A549 (cell line): ENCODE results near the gene RBFA. TPM values are rescaled to one million over a fixed set of nuclear protein-coding genes. Genes with fewer than 3 reads are reported as not detected.
A peak's percentile ranks its signal among the peaks of the same experiment; 100 is the strongest.
"Not testable (repeated sequence)": the region's sequence is repeated elsewhere in the genome, so short reads cannot be mapped to it uniquely, and the experiment has no call there.

ENCODE experiments used
- ATAC-seq, 2 experiments: fragments of 200-7000 bp in 1 of 2; fragments of >200 bp in 1 of 2; cut with Nextera tagmentation in 1 of 2; cut with Tn5 transposase in 1 of 2; 3 replicates each; pipeline versions ENCODE4 v1.8.0 to v1.9.1; 2018 to 2020; ENCODE audit warnings: mild to moderate bottlenecking in 1 of 2, moderate library complexity in 1 of 2
- CTCF ChIA-PET: fragments of 300-600 bp; sonication (Branson Sonifier 250); formaldehyde crosslinking; extraction: SDS; loops from one replicate; lab custom pipeline; 2021; ENCODE audit warnings: antibody characterized with exemption, inconsistent platforms; lab: Yijun Ruan, JAX
- POLR2A ChIA-PET: fragments of 350-600 bp; formaldehyde crosslinking; extraction: SDS; loops from one replicate; lab custom pipeline; 2021; ENCODE audit warnings: antibody characterized with exemption, inconsistent platforms; lab: Yijun Ruan, JAX
- DNase-seq, 2 experiments: peaks; one replicate each; pipeline versions ENCODE4 v3.0.0 to v3.0.0-alpha.2; 2011 to 2016; ENCODE audit warnings: low read depth in 1 of 2, low spot score in 1 of 2
- FAIRE-seq: peaks from 2 replicates; lab custom pipeline; 2011; peaks lifted over from hg19 to GRCh38; lab: Jason Lieb, UNC
- H3K27ac ChIP-seq, 2 experiments: fragments of >200 bp; sonication (Bioruptor Twin); formaldehyde crosslinking; 3 replicates each; pipeline ENCODE4 v1.5.1; 2016 to 2017
- H3K4me1 ChIP-seq: fragments of >200 bp; sonication (Bioruptor Twin); formaldehyde crosslinking; 3 replicates; pipeline ENCODE4 v1.6.1; 2016
- H3K4me2 ChIP-seq: fragments of >200 bp; sonication (Bioruptor Twin); formaldehyde crosslinking; 3 replicates; pipeline ENCODE4 v1.6.1; 2016
- H3K4me3 ChIP-seq: fragments of >200 bp; sonication (Bioruptor Twin); formaldehyde crosslinking; 3 replicates; pipeline ENCODE4 v1.5.1; 2016
- H3K9me3 ChIP-seq: fragments of >200 bp; sonication (Bioruptor Twin); formaldehyde crosslinking; 3 replicates; pipeline ENCODE4 v1.6.1; 2016
- ATOH8 ChIP-seq: fragments of 250-450 bp; sonication (Bioruptor Pico); IDR thresholded peaks from 2 replicates; pipeline ENCODE4 v1.5.0; 2020; ENCODE audit warnings: low read depth, mild to moderate bottlenecking, moderate library complexity
- BCL3 ChIP-seq: fragments of >200 bp; sonication (Bioruptor Twin); formaldehyde crosslinking; IDR thresholded peaks from 3 replicates; pipeline ENCODE4 v1.6.1; 2016
- CBX2 ChIP-seq: fragments of 200-600 bp; sonication (generic); IDR thresholded peaks from 2 replicates; pipeline ENCODE4 v1.6.1; 2016; ENCODE audit warnings: low read depth, mild to moderate bottlenecking, borderline replicate concordance
- CEBPB ChIP-seq, 2 experiments: fragments of >200 bp in 1 of 2; sonication (Bioruptor Twin) in 1 of 2; formaldehyde crosslinking in 1 of 2; IDR thresholded peaks; 2 replicates each; pipeline ENCODE4 v1.6.1; 2012 to 2016
- CTCF ChIP-seq: fragments of >200 bp; sonication (Bioruptor Twin); formaldehyde crosslinking; IDR thresholded peaks from 3 replicates; pipeline ENCODE4 v1.5.1; 2016
- E2F6 ChIP-seq: IDR thresholded peaks from 2 replicates; pipeline ENCODE4 v1.6.1; 2012; ENCODE audit warnings: low read depth, borderline replicate concordance
- EHMT2 ChIP-seq: fragments of 200-600 bp; sonication (generic); IDR thresholded peaks from 2 replicates; pipeline ENCODE4 v1.6.1; 2016; ENCODE audit warnings: antibody characterized with exemption, low read depth, mild to moderate bottlenecking, moderate library complexity
- FOSL2 ChIP-seq, 2 experiments: fragments of 450-650 bp in 1 of 2; fragments of >200 bp in 1 of 2; sonication (Bioruptor Twin) in 1 of 2; formaldehyde crosslinking; IDR thresholded peaks; 2 replicates each; pipeline versions ENCODE4 v1.5.0 to v1.6.1; 2016 to 2020; ENCODE audit warnings: mild to moderate bottlenecking in 1 of 2, moderate library complexity in 1 of 2
- HMGXB4 ChIP-seq: fragments of 250-450 bp; sonication (Bioruptor Pico); IDR thresholded peaks from 2 replicates; pipeline ENCODE4 v1.5.0; 2021; ENCODE audit warnings: mild to moderate bottlenecking, moderate library complexity, borderline replicate concordance
- JUNB ChIP-seq: fragments of >200 bp; sonication (Bioruptor Twin); formaldehyde crosslinking; IDR thresholded peaks from 2 replicates; pipeline ENCODE4 v1.6.1; 2016
- KDM1A ChIP-seq: fragments of 200-600 bp; sonication (generic); IDR thresholded peaks from 2 replicates; pipeline ENCODE4 v1.6.1; 2016; ENCODE audit warnings: low read depth, mild to moderate bottlenecking
- KDM5A ChIP-seq: fragments of 200-600 bp; sonication (generic); IDR thresholded peaks from 2 replicates; pipeline ENCODE4 v1.6.1; 2016; ENCODE audit warnings: antibody characterized with exemption, mild to moderate bottlenecking
- MAFK ChIP-seq: fragments of 450-650 bp; IDR thresholded peaks from 2 replicates; pipeline ENCODE4 v1.6.1; 2014; ENCODE audit not compliant: partially characterized antibody
- NPAS2 ChIP-seq: fragments of 250-450 bp; sonication (Bioruptor Pico); IDR thresholded peaks from 2 replicates; pipeline ENCODE4 v1.8.0; 2022; ENCODE audit warnings: mild to moderate bottlenecking, moderate library complexity, borderline replicate concordance
- NR3C1 ChIP-seq: fragments of >200 bp; sonication (Bioruptor Twin); formaldehyde crosslinking; IDR thresholded peaks from 3 replicates; pipeline ENCODE4 v1.6.1; 2017
- PBX3 ChIP-seq: IDR thresholded peaks from 2 replicates; pipeline ENCODE4 v1.6.1; 2012
- POLR2AphosphoS2 ChIP-seq: conservative IDR thresholded peaks from 2 replicates; pipeline ENCODE4 v1.6.1; 2012; ENCODE audit warnings: low read length, improper control_type of control experiment, inconsistent platforms
- REST ChIP-seq: fragments of 200-600 bp; sonication (generic); IDR thresholded peaks from 2 replicates; pipeline ENCODE4 v1.6.1; 2016; ENCODE audit warnings: antibody characterized with exemption, mild to moderate bottlenecking, moderate library complexity
- SREBF2 ChIP-seq: fragments of 450-650 bp; IDR thresholded peaks from 2 replicates; pipeline ENCODE4 v1.6.1; 2014; ENCODE audit warnings: mild to moderate bottlenecking, moderate library complexity
- TFCP2L1 ChIP-seq: fragments of 250-450 bp; sonication (Bioruptor Pico); IDR thresholded peaks from 2 replicates; pipeline ENCODE4 v1.5.0; 2021; ENCODE audit warnings: mild to moderate bottlenecking
- ZFP36 ChIP-seq: fragments of 450-650 bp; IDR thresholded peaks from 2 replicates; pipeline ENCODE4 v1.6.1; 2014; ENCODE audit warnings: borderline replicate concordance; ENCODE audit not compliant: partially characterized antibody
- ZNF302 ChIP-seq: fragments of 250-450 bp; sonication (Bioruptor Pico); IDR thresholded peaks from 2 replicates; pipeline ENCODE4 v1.9.0; 2021; ENCODE audit warnings: inconsistent platforms, mild to moderate bottlenecking, moderate library complexity
- WGBS: methylation state at CpG from one replicate; pipeline ENCODE4 v1.1.6; 2017; ENCODE audit errors: missing lambda C conversion rate; 5-methylcytosine and 5-hydroxymethylcytosine counted together
- polyA plus RNA-seq, 4 experiments: library from polyadenylated mRNA; depleted of rRNA in 3 of 4; stranded (reverse); fragments of >200 nt; fragmentation: RNase III in 1 of 4; extraction: RNeasy Plus Mini Kit Qiagen cat#74134 plus additional on column Dnase treatment in 1 of 4; gene quantifications; 2 replicates in 3 of 4; 3 replicates in 1 of 4; pipeline ENCODE4 v1.2.3, GENCODE V29; 2011 to 2017

The RBFA gene
- polyA plus RNA-seq, 2 of the 4 experiments (the other 2 are of a cell fraction), result 34.4 to 43.6 TPM

GRCh38 chr18:79999701-80000100, 34.5 kb upstream of the RBFA start:
- POLR2A ChIA-PET, FAIRE-seq: not testable (repeated sequence)
- 13% methylated on average over 2 of the region's 2 CpGs for WGBS

GRCh38 chr18:80000877-80001276, 33.4 kb upstream of the RBFA start:
- TF ChIP-seq CBX2, result no peak
- TF ChIP-seq ZFP36, result peak; percentile 84
- no peak for TF ChIP-seq NR3C1
- no peak for TF ChIP-seq CEBPB (IDR thresholded peaks at IDR 0.05)
- no peak for TF ChIP-seq FOSL2 (IDR thresholded peaks at IDR 0.05)
- no peak for TF ChIP-seq FOSL2 (CRISPR knock-in tag; IDR thresholded peaks at IDR 0.05)
- Histone ChIP-seq H3K4me2 (no peak overlapping the region), H3K27ac (no peak overlapping the region), H3K4me1 (no peaks in the 10 kb centered on the region), H3K4me3 (no peak overlapping the region), H3K9me3 (peaks cover 2% of the 10 kb centered on the region; the same call in 1 of the 3 replicates)
- FAIRE-seq (no peak), ATAC-seq (no peak), DNase-seq (no peak)
- ChIA-PET CTCF (no interaction called here), POLR2A (no interaction called here)
- WGBS, result 50% methylated on average over 1 of the region's 3 CpGs

More at GRCh38 chr18:79999701-80000100, 34.5 kb upstream of the RBFA start:
- H3K9me3 ChIP-seq, ATAC-seq, CTCF ChIA-PET, DNase-seq, H3K4me2 ChIP-seq, H3K27ac ChIP-seq, H3K4me3 ChIP-seq, H3K4me1 ChIP-seq: not testable (repeated sequence)

GRCh38 chr18:80002468-80002867, 31.8 kb upstream of the RBFA start:
- TF ChIP-seq ZNF302 (CRISPR knock-in tag) (no peak), BCL3 (no peak), E2F6 (no peak), SREBF2 (no peak), KDM5A (no peak), PBX3 (no peak), MAFK (no peak), EHMT2 (no peak), NPAS2 (CRISPR knock-in tag) (no peak), KDM1A (no peak), POLR2AphosphoS2 (no peak), HMGXB4 (CRISPR knock-in tag) (no peak), CBX2 (no peak), ZFP36 (no peak), REST (no peak), CTCF (no peak), JUNB (no peak), TFCP2L1 (CRISPR knock-in tag) (no peak), ATOH8 (no peak), CEBPB (IDR thresholded peaks at IDR 0.05) (no peak)
- CTCF ChIA-PET, result no interaction called here
- no peak for FAIRE-seq
- POLR2A ChIA-PET, result no interaction called here
- H3K4me2 ChIP-seq, result no peak overlapping the region
- no peak for ATAC-seq
- 53% methylated on average over 5 of the region's 5 CpGs for WGBS
- no peak for DNase-seq
- no peaks in the 10 kb centered on the region for H3K4me1 ChIP-seq
- H3K4me3 ChIP-seq, result no peak overlapping the region
- no peak overlapping the region for H3K27ac ChIP-seq
- peaks cover 2% of the 10 kb centered on the region; the same call in 1 of the 3 replicates for H3K9me3 ChIP-seq
